ENCODE measurements around the gene PAQR9. TPM values are rescaled to one million over a fixed set of nuclear protein-coding genes. Genes with fewer than 3 reads are reported as not detected.
A peak's percentile ranks its signal among the peaks of the same experiment; 100 is the strongest.

PAQR9 gene
- total RNA-seq, 4 donors from 2014 or later = not detected

GRCh38 chr3:143002083-143002712 is 38.7 kb upstream of the PAQR9 start:
- DNase-seq (ENCODE audit: low spot score in 2 of 2) = no peak
- WGBS, 2 donors = 1% methylated on average over 19 of the region's 19 CpGs
- no peak for TF ChIP-seq CTCF (IDR thresholded peaks at IDR 0.05)
- no peak for TF ChIP-seq POLR2A (IDR thresholded peaks at IDR 0.05)
- H3K4me3 ChIP-seq (ENCODE audit: low read depth, poor library complexity, severe bottlenecking) = peak overlapping the region; percentile 96
- intact Hi-C loops (cut with DNase I; ENCODE audit: low total_unique reads) = no loop called here

- H3K4me3 ChIP-seq (ENCODE audit: low read depth, poor library complexity, severe bottlenecking) = peak within 1 kb of the TSS; percentile 96
- WGBS, 2 donors = 0 to 1% methylated on average over 48 to 55 of the region's 55 CpGs
- no peak for TF ChIP-seq CTCF (IDR thresholded peaks at IDR 0.05)
- TF ChIP-seq POLR2A (IDR thresholded peaks at IDR 0.05) = no peak
- peak; percentile 97 to 99 for DNase-seq (ENCODE audit: low spot score in 2 of 2)
- intact Hi-C loops (cut with DNase I; ENCODE audit: low total_unique reads) = no loop called here
Observed at GRCh38 chr3:143001369-143002082, 38.1 kb upstream of the PAQR9 start, which contains the start of gene U2SURP. TSS of gene U2SURP (plus strand) at chr3:143001570. CDS start at chr3:143001629, 59 bp downstream.

GRCh38 chr3:143001034-143001368 is 37.5 kb upstream of the PAQR9 start:
- peak; percentile 71 to 93 for DNase-seq (ENCODE audit: low spot score in 2 of 2)
- intact Hi-C loops (cut with DNase I; ENCODE audit: low total_unique reads) = no loop called here

GRCh38 chr3:143000528-143000927 is 37.1 kb upstream of the PAQR9 start:
- peak overlapping the region; percentile 45 for H3K4me3 ChIP-seq (ENCODE audit: low read depth, poor library complexity, severe bottlenecking)
- 11 to 25% methylated on average over 10 of the region's 10 CpGs for WGBS, 2 donors
- intact Hi-C loops (cut with DNase I; ENCODE audit: low total_unique reads) = no loop called here
- DNase-seq (ENCODE audit: low spot score in 2 of 2) = no peak
- TF ChIP-seq POLR2A (IDR thresholded peaks at IDR 0.05) (no peak), CTCF (IDR thresholded peaks at IDR 0.05) (no peak)

More at GRCh38 chr3:143001034-143001368, 37.5 kb upstream of the PAQR9 start:
- TF ChIP-seq CTCF (IDR thresholded peaks at IDR 0.05) = no peak
- TF ChIP-seq POLR2A (IDR thresholded peaks at IDR 0.05) = no peak
- 0 to 1% methylated on average over 15 of the region's 15 CpGs for WGBS, 2 donors
- peak overlapping the region; percentile 45 for H3K4me3 ChIP-seq (ENCODE audit: low read depth, poor library complexity, severe bottlenecking)

GRCh38 chr3:142999881-143000280 is 36.4 kb upstream of the PAQR9 start:
- DNase-seq (ENCODE audit: low spot score in 2 of 2) = no peak
- WGBS, 2 donors = 71 to 77% methylated on average over 4 of the region's 4 CpGs
- intact Hi-C loops (cut with DNase I; ENCODE audit: low total_unique reads) = no loop called here
- no peak for TF ChIP-seq POLR2A (IDR thresholded peaks at IDR 0.05)
- no peak overlapping the region for H3K4me3 ChIP-seq (ENCODE audit: low read depth, poor library complexity, severe bottlenecking)

- intact Hi-C loops (cut with DNase I; ENCODE audit: low total_unique reads) = no loop called here
Observed at GRCh38 chr3:142998439-142998838, 35.0 kb upstream of the PAQR9 start.

More at GRCh38 chr3:142998439-142998838, 35.0 kb upstream of the PAQR9 start:
- 80 to 87% methylated on average over 3 of the region's 3 CpGs for WGBS, 2 donors
- H3K4me3 ChIP-seq (ENCODE audit: low read depth, poor library complexity, severe bottlenecking) = no peak overlapping the region
- no peak for DNase-seq (ENCODE audit: low spot score in 2 of 2)
- TF ChIP-seq CTCF (IDR thresholded peaks at IDR 0.05) (no peak), POLR2A (IDR thresholded peaks at IDR 0.05) (no peak)

Data from lower leg skin (tissue), 4 donors.